Neural cell (in vitro differentiated cells): Measurements from ENCODE around the gene WDR59. TPM values are rescaled to one million over a fixed set of nuclear protein-coding genes. Genes with fewer than 3 reads are reported as not detected.

ENCODE experiments used
- H2AFZ ChIP-seq: fragments of 200-600, 300-800 bp; sonication (generic), shearing (Covaris generic); 2 replicates; pipeline ENCODE4 v1.6.0; 2014; ENCODE audit warnings: low read depth, mild to moderate bottlenecking, antibody characterized with exemption, low read length, moderate library complexity
- H3F3A ChIP-seq: fragments of 200-600 bp; shearing (Covaris generic); 2 replicates; pipeline ENCODE4 v1.6.1; 2016; ENCODE audit warnings: mild to moderate bottlenecking, moderate library complexity, mixed read lengths, antibody characterized with exemption, low read length; ENCODE audit not compliant: insufficient read depth, poor library complexity, severe bottlenecking
- H3K27ac ChIP-seq: fragments of 200-600, 300-800 bp; sonication (generic), shearing (Covaris generic); 2 replicates; pipeline ENCODE4 v1.5.1; 2014; ENCODE audit warnings: mild to moderate bottlenecking, low read length, moderate library complexity
- H3K27me3 ChIP-seq: fragments of 300-800, 200-600 bp; sonication (generic), shearing (Covaris generic); 2 replicates; pipeline ENCODE4 v1.6.0; 2014; ENCODE audit warnings: mild to moderate bottlenecking, low read depth, low read length, moderate library complexity; ENCODE audit not compliant: insufficient read depth
- H3K36me3 ChIP-seq: fragments of 300-800, 200-600 bp; sonication (generic), shearing (Covaris generic); 2 replicates; pipeline ENCODE4 v1.5.1; 2014; ENCODE audit warnings: mild to moderate bottlenecking, antibody characterized with exemption, low read length, moderate library complexity; ENCODE audit not compliant: insufficient read depth
- H3K4me2 ChIP-seq: fragments of 300-800, 200-600 bp; sonication (generic), shearing (Covaris generic); 2 replicates; pipeline ENCODE4 v1.6.0; 2014; ENCODE audit warnings: mild to moderate bottlenecking, low read length
- H3K4me3 ChIP-seq: fragments of 300-800, 200-600 bp; sonication (generic), shearing (Covaris generic); 2 replicates; pipeline ENCODE4 v1.5.1; 2014; ENCODE audit warnings: mild to moderate bottlenecking, low read length, moderate library complexity
- H3K79me2 ChIP-seq: fragments of 200-600 bp; shearing (Covaris generic); replicated peaks from 2 replicates; pipeline ENCODE4 v1.6.0; 2014; ENCODE audit warnings: mild to moderate bottlenecking, low read length, moderate library complexity; ENCODE audit not compliant: insufficient read depth
- H3K9ac ChIP-seq: fragments of 300-800, 200-600 bp; sonication (generic), shearing (Covaris generic); 2 replicates; pipeline ENCODE4 v1.6.1; 2016; ENCODE audit warnings: mild to moderate bottlenecking, low read length, mixed read lengths
- H3K9me2 ChIP-seq: fragments of 200-600 bp; shearing (Covaris generic); 2 replicates; pipeline ENCODE4 v1.6.1; 2016; ENCODE audit warnings: mild to moderate bottlenecking, low read length, mixed read lengths; ENCODE audit not compliant: insufficient read depth
- H3K9me3 ChIP-seq: fragments of 200-600, 300-800 bp; sonication (generic), shearing (Covaris generic); 2 replicates; pipeline ENCODE4 v1.6.1; 2016; ENCODE audit warnings: mild to moderate bottlenecking, mixed run types, low read length, moderate library complexity, mixed read lengths
- H4K20me1 ChIP-seq: fragments of 200-600 bp; shearing (Covaris generic); 2 replicates; pipeline ENCODE4 v1.6.1; 2016; ENCODE audit warnings: mild to moderate bottlenecking, mixed run types; ENCODE audit not compliant: insufficient read depth
- CTCF ChIP-seq: fragments of 450-650 bp; IDR thresholded peaks from 2 replicates; pipeline ENCODE4 v1.5.1; 2014; ENCODE audit warnings: antibody characterized with exemption, mild to moderate bottlenecking, moderate library complexity; ENCODE audit not compliant: poor library complexity, severe bottlenecking
- EP300 ChIP-seq: fragments of 450-650 bp; conservative IDR thresholded peaks from 2 replicates; pipeline ENCODE4 v1.6.1; 2014; ENCODE audit warnings: antibody characterized with exemption, mild to moderate bottlenecking, moderate library complexity; ENCODE audit not compliant: poor library complexity, severe bottlenecking
- EZH2 ChIP-seq: fragments of 200-600, 300-800 bp; shearing (Covaris generic), sonication (generic); IDR thresholded peaks from 2 replicates; pipeline ENCODE4 v1.6.1; 2014; ENCODE audit warnings: antibody characterized with exemption, low read length, borderline replicate concordance, mild to moderate bottlenecking; ENCODE audit not compliant: insufficient read depth, poor library complexity, severe bottlenecking
- MXI1 ChIP-seq: fragments of 450-650 bp; conservative IDR thresholded peaks from 2 replicates; pipeline ENCODE4 v1.6.1; 2014; ENCODE audit warnings: antibody characterized with exemption, mild to moderate bottlenecking; ENCODE audit not compliant: poor library complexity, severe bottlenecking
- POLR2AphosphoS5 ChIP-seq: IDR thresholded peaks from 2 replicates; pipeline ENCODE4 v1.6.1; 2012
- RAD21 ChIP-seq: fragments of 450-650 bp; conservative IDR thresholded peaks from 2 replicates; pipeline ENCODE4 v1.6.1; 2014; ENCODE audit warnings: antibody characterized with exemption, mild to moderate bottlenecking, moderate library complexity
- REST ChIP-seq: IDR thresholded peaks from 2 replicates; pipeline ENCODE4 v1.6.1; 2012; ENCODE audit warnings: borderline replicate concordance
- SMC3 ChIP-seq: fragments of 450-650 bp; conservative IDR thresholded peaks from 2 replicates; pipeline ENCODE4 v1.6.1; 2014; ENCODE audit warnings: antibody characterized with exemption, mild to moderate bottlenecking, moderate library complexity; ENCODE audit not compliant: poor library complexity
- TAF1 ChIP-seq: IDR thresholded peaks from 2 replicates; pipeline ENCODE4 v1.6.1; 2012; ENCODE audit warnings: low read depth
- polyA plus RNA-seq: library from polyadenylated mRNA; depleted of rRNA; stranded (reverse); fragments of >200 nt; gene quantifications from 2 replicates; pipeline ENCODE4 v1.2.3, GENCODE V29; 2014

WDR59 gene
- polyA plus RNA-seq, 1 donor from 2014 or later: 20.3 TPM

- Histone ChIP-seq H3K36me3 (peaks cover 11% of the 10 kb centered on the region), H3K27me3 (no peaks in the 10 kb centered on the region), H3K27ac (no peak overlapping the region), H3K9me3 (no peaks in the 10 kb centered on the region), H3K9ac (no peak overlapping the region), H3F3A (peaks cover 4% of the 10 kb centered on the region), H3K79me2 (peaks cover 83% of the 10 kb centered on the region), H3K4me2 (peak overlapping the region; percentile 75), H2AFZ (no peak overlapping the region), H3K9me2 (no peaks in the 10 kb centered on the region), H4K20me1 (peaks cover 63% of the 10 kb centered on the region), H3K4me3 (peak overlapping the region; percentile 98)
- TF ChIP-seq CTCF (no peak), EP300 (no peak), MXI1 (no peak), RAD21 (no peak), TAF1 (no peak), EZH2 (no peak), POLR2AphosphoS5 (no peak), REST (no peak), SMC3 (no peak)
Observed at GRCh38 chr16:75002474-75002873, 17.6 kb upstream of the WDR59 start.

- H3K9ac ChIP-seq: peak overlapping the region; percentile 92
- peak overlapping the region; percentile 88 for H3K27ac ChIP-seq
- H3K79me2 ChIP-seq: peaks cover 64% of the 10 kb centered on the region
Observed at GRCh38 chr16:75000481-75001081, 15.7 kb upstream of the WDR59 start.

More at GRCh38 chr16:75000481-75001081, 15.7 kb upstream of the WDR59 start:
- H2AFZ ChIP-seq: no peak overlapping the region
- no peaks in the 10 kb centered on the region for H3K9me3 ChIP-seq
- H3F3A ChIP-seq: peaks cover 4% of the 10 kb centered on the region
- H3K27me3 ChIP-seq: no peaks in the 10 kb centered on the region
- peak overlapping the region; percentile 98 for H3K4me3 ChIP-seq
- H3K4me2 ChIP-seq: peak overlapping the region; percentile 75
- H3K9me2 ChIP-seq: no peaks in the 10 kb centered on the region
- TF ChIP-seq MXI1 (no peak), REST (no peak), SMC3 (no peak), POLR2AphosphoS5 (no peak), CTCF (no peak), TAF1 (no peak), RAD21 (no peak), EP300 (no peak), EZH2 (no peak)
- H3K36me3 ChIP-seq: peaks cover 7% of the 10 kb centered on the region
- H4K20me1 ChIP-seq: peaks cover 56% of the 10 kb centered on the region
